Erythroblast (primary cell): ENCODE results near the gene GDI2.
A peak's percentile ranks its signal among the peaks of the same experiment; 100 is the strongest.
"Not testable (repeated sequence)": the region's sequence is repeated elsewhere in the genome, so short reads cannot be mapped to it uniquely, and the experiment has no call there.

ENCODE experiments used
- DNase-seq, 2 experiments: peaks; one replicate each; lab custom pipeline; 2025; lab: John Stamatoyannopoulos, UW
- GATA1 ChIP-seq: IDR thresholded peaks from 2 replicates; pipeline ENCODE4 v1.6.1; 2011; ENCODE audit warnings: low read depth, mild to moderate bottlenecking, control low read depth, low read length, moderate library complexity
- POLR2A ChIP-seq: IDR thresholded peaks from 2 replicates; pipeline ENCODE4 v1.6.1; 2011; ENCODE audit warnings: mild to moderate bottlenecking, low read length

GDI2 gene

GRCh38 chr10:5835446-5836095 is 22.3 kb upstream of the GDI2 start:
- TF ChIP-seq POLR2A, result no peak
- no peak for TF ChIP-seq GATA1
- no peak for DNase-seq

- DNase-seq, result no peak
- TF ChIP-seq POLR2A (no peak), GATA1 (no peak)
Measured at GRCh38 chr10:5833814-5834213, 20.6 kb upstream of the GDI2 start.

DNA sequence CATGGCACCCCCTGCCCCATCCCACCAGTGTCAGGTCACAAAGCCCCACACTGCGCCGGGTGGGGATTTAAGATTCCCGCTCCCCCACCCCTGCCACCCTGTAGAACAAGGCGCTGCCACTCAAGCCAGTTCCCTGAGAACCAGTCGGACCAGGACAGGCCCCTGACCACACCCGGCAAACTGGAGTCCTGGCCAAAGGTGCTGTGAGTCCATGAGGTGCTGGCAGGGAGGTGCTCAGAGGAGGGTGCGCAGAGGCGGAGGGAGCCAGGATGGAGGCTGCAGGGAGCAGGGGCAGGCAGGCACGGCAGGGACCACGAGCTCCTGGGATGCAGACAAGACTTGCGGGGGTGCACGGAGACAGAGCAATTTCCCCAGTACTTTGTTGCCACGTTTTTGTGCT is 19.7 kb upstream of the GDI2 start:
- TF ChIP-seq POLR2A (no peak), GATA1 (no peak)
- DNase-seq, result no peak

DNA sequence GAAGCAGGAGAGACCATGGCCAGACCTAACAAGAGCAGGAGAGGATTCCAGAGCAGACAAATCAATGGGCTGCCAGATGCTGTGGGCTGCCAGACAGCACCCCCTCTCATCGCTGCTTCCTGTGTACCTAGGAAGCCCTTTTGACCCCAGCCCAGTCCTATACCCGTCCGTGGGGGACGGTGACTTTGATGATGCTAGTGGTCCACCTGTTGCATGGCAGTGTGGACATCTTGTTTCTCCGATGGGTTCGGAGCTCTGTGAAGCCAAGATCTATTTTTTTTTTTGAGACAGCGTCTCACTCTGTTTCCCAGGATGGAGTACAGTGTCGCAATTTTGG is 18.2 kb upstream of the GDI2 start:
- no peak for TF ChIP-seq POLR2A
- no peak for TF ChIP-seq GATA1
- DNase-seq, result no peak

DNA sequence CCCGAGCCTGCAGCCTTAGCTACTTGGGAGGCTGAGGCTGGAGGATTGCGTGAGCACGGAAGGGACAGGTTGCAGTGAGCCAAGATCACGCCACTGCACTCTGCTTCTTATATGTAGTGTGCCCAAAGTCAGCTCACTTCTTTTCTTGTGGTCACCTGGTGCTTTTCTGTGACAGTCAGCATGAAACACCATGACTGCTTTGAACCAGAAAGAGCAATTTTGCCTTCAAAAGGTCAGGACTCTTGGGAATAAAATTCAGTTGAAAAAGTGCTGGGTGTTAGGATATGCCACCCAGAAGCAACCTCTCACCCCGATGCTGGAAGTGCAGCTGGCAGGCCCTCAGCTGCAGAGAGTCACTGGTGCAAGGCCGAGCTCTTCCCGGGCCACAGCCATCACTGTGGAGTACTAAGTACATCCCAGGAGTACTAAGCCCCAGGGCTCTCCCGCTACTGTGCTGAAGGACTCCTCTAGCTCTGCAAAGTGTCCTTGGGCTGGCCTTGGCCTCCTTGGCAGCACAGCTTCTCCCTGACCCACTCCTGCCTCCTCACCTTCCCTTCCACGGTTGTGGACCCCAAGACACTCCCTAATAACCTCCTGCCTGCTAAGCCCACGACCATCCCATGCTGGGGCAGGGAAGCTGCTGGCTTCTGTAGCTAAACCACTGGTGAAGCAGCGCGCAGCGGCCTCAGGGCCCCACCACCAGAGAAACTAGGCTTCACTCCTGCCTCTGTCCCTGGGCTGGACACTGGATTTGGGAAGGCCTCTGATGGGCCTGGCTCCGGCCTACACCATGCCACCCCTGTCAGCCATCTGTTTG is 17.6 kb upstream of the GDI2 start:
- TF ChIP-seq GATA1 (no peak), POLR2A (no peak)
- DNase-seq, result no peak

GRCh38 chr10:5829267-5829666 is 16.0 kb upstream of the GDI2 start:
- TF ChIP-seq GATA1 (no peak), POLR2A (no peak)

GRCh38 chr10:5828725-5829124 is 15.5 kb upstream of the GDI2 start:
- TF ChIP-seq GATA1 (no peak), POLR2A (no peak)
- no peak for DNase-seq

More at GRCh38 chr10:5829267-5829666, 16.0 kb upstream of the GDI2 start:
- peak; percentile 77 to 93 for DNase-seq

GRCh38 chr10:5827841-5828240 is 14.6 kb upstream of the GDI2 start:
- DNase-seq, result no peak
- TF ChIP-seq POLR2A (no peak), GATA1 (no peak)

DNA sequence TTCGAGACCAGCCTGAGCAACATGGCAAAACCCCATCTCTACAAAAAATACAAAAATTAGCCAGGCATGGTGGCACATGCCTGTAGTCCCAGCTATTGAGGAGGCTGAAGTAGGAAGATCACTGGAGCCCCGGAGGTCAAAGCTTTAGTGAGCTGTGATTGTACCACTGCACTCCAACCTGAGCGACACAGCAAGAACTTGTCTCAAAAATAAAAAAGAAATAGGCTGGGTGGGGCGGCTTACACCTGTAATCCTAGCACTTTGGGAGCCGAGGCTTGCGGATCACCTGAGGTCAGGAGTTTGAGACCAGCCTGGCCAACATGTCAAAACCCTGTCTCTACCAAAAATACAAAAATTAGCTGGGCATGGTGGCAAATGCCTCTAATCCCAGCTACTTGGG is 13.3 kb upstream of the GDI2 start:
- DNase-seq, result not testable (repeated sequence)

DNA sequence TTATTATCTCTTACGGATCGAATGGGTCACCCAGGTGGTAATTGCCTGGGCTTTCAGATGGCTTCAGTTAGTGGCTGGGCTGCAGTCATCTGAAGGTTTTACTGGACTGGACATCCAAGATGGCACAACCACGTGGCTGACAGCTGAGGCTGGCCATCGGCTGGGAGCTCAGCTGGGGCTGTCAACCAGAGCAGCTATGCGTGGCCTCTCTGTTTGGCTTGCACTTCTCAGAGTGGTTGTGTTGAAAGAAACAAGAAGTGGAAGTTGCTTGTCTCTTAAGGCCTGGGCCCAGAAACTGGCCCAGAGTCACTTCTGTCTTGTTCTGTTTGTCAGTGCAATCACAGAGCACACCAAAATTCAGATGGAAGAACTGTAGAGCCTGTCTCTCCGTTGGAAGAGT is 5.7 kb upstream of the GDI2 start:
- TF ChIP-seq POLR2A (no peak), GATA1 (no peak)

GRCh38 chr10:5818048-5818331 is 4.8 kb upstream of the GDI2 start:
- no peak for DNase-seq
- TF ChIP-seq POLR2A (no peak), GATA1 (no peak)

More for the DNA sequence above, 5.7 kb upstream of the GDI2 start:
- DNase-seq, result no peak

DNA sequence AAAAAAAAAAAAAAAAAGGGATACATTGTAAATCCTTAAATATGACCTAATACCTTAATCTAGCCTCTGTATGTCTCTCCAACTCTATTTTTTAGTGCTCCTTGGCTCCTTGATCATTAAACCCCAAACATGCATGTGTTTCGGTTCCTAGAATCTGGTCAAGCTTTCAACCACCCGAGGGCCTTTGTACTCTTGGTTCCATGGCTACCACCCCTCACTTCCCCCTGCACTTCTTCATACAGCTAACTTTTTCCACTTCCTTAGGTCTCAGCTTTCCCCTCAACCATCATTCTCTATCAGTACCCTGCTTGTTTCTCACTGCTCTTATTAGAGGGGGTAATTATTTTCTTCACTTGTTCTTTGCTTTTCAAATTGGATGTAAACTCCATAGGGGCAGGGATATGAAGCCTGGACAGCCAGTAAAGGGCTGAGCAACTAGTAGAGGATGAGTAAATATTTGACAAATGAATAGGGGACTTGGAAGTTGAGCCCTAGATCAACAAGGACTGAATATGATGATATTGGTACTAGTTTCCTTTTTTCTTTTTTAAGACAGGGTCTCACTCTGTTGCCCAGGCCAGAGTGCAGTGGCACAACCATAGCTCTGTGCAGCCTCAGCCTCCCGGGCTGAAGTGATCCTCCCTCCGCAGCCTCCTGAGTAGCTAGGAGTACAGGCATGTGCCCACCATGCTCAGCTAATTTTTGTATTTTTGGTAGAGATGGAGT is 4.3 kb upstream of the GDI2 start:
- no peak for DNase-seq
- TF ChIP-seq GATA1 (no peak), POLR2A (no peak)

DNA sequence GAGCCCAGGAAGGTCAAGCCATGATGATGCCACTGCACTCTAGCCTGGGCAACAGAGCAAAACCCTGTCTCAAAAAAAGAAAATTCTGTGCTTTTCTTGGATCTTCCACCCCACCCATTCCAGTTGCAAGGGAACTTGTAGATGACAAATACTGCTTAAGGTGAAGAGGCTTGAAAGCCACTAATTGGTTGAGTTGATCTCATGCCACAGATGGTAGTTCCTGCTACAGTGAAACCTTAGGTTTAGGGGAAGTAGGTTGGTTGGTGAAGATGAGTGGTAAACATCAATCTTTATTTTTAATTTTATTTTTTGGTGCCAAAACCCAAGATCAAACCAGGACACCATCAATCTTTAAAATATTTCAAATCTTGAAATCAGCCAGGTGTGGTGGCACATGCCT is 2.9 kb upstream of the GDI2 start:
- TF ChIP-seq POLR2A (no peak), GATA1 (no peak)
- DNase-seq, result no peak

- DNase-seq, result peak; percentile 72 to 77
- TF ChIP-seq GATA1 (no peak), POLR2A (no peak)
Measured at GRCh38 chr10:5814110-5815107, 1.2 kb upstream of the GDI2 start.
